HG03039 (cell line): ENCODE data around the gene PHLDB1.
"Not testable (repeated sequence)": the region's sequence is repeated elsewhere in the genome, so short reads cannot be mapped to it uniquely, and the experiment has no call there.

Source experiments
- ATAC-seq: cut with Tn5 transposase; IDR thresholded peaks from one replicate; pipeline ENCODE4 v1.9.1; 2021; ENCODE audit warnings: mild to moderate bottlenecking, moderate library complexity; ENCODE audit not compliant: unreplicated experiment

The PHLDB1 gene

DNA sequence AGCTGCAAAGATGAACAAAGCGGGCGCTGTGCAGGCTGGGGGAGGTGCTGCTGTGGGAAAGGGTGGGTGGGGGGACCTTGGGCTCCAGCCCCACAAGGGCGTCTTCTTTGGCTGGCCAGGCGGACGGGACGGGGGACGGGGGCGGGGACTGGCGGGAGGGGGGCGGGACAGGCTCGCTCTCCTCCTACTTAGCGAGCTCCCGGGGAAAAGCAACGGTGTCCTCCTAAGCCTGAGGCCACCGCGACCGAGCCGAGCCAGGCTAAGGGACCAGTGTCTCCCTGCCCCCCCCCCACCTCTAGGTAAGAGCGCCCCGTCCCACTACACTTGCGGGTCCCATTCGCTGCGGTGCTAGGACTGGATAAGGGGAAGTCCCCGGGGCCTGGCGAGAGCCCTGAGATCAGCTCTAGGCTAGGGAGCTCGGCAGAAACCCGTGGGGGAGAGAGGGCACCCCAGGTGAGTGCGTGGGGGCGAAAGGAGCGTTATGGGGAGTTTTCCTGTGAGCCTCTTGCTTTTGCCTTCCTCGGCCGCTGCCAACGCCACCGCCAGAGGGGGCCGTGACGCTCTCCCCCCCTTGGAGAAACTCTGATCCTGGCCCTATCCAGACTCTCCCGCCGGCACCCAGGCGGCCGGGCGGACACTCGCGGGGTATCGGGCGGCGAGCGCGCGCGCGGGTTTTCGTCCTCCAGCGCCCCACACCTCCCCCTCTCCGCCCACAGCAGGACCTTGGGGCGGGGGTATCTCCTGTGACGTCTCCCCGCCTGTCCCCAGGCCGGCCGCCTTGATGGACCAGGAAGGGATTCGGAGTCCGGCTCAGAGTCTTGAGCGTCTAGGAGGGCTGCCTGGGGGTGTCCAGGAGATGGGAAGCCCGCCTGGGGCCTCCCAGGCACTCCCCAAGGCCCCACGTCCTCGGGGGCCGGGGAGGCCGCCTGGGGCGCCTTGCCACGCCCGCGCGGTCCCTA, at the start of gene PHLDB1:
Gene PHLDB1, plus strand, starts transcription at position 215 of the 959 bp plus-strand sequence. CDS start 6,222 bp downstream, outside the sequence.
- ATAC-seq: no peak

DNA sequence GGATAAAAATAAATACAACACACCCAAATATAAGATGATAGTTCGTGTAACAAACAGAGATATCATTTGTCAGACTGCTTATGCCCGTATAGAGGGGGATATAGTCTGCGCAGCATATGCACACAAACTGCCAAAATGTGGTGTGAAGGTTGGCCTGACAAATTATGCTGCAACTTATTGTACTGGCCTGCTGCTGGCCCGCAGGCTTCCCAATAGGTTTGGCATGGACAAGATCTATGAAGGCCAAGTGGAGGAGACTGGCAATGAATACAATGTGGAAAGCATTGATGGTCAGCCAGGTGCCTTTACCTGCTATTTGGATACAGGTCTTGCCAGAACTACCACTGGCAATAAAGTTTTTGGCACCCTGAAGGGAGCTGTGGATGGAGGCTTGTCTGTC, 46.6 kb upstream of the PHLDB1 start:
- no peak for ATAC-seq

- no peak for ATAC-seq
Measured at GRCh38 chr11:118565051-118565450, 42.4 kb upstream of the PHLDB1 start.

DNA sequence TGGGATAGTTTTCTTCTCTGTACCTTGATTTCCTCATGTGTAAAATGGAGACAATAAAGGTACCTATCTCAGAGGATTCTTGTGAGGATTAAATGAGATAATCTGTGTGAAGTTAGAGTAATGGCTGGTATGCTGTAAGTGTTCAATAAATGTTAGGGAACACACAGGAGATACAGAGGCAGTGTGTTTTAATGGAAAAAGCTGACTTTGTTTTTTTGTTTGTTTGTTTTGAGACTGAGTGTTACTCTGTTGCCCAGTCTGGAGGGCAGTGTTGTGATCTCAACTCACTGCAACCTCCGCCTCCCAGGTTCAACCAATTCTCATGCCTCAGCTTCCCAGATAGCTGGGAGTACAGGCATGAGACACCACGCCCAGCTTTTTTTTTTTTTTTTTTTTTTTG, 37.7 kb upstream of the PHLDB1 start:
- no peak for ATAC-seq

GRCh38 chr11:118570787-118571186, 36.6 kb upstream of the PHLDB1 start:
- no peak for ATAC-seq

GRCh38 chr11:118571701-118572060, 35.7 kb upstream of the PHLDB1 start:
- ATAC-seq: not testable (repeated sequence)

DNA sequence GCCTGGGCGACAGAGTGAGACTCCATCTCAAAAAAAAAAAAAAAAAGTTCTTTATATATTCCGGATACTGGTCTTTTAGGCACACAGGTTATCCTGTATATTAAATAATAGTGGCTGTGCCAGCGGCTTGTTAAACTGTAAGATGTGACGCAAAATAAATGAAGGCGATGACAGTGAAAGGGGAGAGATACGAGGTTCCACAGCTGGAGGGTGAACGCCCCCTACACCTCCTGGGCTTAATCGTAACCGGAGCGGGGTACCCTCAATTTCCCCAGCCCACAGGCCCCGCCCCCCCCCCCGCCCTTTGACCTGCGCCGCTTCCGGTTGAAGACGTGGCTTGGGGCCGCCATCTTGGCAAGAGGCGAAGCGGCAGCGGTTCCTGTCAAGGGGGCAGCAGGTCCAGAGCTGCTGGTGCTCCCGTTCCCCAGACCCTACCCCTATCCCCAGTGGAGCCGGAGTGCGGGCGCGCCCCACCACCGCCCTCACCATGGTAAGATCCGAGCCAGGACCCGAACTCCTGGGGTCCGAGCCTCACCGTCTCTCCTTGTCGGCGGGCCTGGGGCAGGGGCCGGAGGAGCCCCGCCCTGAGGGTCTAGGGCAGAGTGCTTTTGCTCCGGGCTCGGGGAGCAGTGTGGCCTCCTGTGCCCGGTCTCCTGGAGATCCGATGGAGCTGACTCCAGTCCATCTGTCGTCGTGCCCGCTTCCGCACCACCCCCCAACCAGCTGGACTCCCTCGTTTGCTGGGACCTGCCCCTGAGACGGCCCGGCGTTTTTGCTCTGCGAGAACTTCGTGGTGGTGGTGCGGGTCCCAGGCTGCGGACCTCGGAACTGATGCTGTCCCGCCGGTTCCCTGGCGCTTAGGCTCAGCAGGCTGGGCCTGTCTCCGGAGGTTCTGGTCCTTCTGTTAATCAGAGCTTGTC, 35.1 kb upstream of the PHLDB1 start, which contains the start of gene ARCN1:
Gene ARCN1, plus strand, starts transcription at position 349 of the 920 bp plus-strand sequence. Its CDS starts 139 bp downstream, at position 488.
- ATAC-seq: peak; percentile 53

- ATAC-seq: peak; percentile 16
Measured at GRCh38 chr11:118572981-118573550, 34.3 kb upstream of the PHLDB1 start.

- no peak for ATAC-seq
Measured at GRCh38 chr11:118574636-118575035, 32.8 kb upstream of the PHLDB1 start.

DNA sequence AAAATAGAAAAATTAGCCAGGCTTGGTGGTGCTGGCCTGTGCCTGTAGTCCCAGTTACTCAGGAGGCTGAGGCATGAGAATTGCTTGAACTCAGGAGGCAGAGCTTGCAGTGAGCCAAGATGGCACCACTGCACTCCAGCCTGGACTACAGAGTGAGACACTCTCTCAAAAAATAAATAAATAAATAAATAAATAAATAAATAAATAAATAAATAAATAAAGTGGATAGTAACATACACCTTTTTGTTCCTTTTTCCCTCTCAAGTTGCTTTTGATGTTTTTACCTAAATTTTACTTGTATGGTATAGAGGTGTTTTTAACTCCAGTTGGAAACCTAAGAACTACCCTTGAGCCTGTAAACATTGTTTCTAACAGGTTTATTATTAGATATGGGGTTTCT, 29.4 kb upstream of the PHLDB1 start:
- not testable (repeated sequence) for ATAC-seq

DNA sequence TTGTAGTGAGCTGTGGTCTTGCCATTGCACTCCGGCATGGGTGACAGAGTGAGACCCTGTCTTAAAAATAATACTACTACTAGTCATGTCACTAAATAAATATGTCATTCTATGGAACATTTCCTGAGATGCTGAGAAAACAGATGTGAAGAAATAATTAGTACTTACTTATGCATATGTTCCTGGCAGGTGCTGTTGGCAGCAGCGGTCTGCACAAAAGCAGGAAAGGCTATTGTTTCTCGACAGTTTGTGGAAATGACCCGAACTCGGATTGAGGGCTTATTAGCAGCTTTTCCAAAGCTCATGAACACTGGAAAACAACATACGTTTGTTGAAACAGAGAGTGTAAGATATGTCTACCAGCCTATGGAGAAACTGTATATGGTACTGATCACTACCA, 26.4 kb upstream of the PHLDB1 start:
- ATAC-seq: no peak

GRCh38 chr11:118587952-118588351, 19.5 kb upstream of the PHLDB1 start:
- no peak for ATAC-seq

GRCh38 chr11:118592616-118593367, 14.6 kb upstream of the PHLDB1 start:
- no peak for ATAC-seq

DNA sequence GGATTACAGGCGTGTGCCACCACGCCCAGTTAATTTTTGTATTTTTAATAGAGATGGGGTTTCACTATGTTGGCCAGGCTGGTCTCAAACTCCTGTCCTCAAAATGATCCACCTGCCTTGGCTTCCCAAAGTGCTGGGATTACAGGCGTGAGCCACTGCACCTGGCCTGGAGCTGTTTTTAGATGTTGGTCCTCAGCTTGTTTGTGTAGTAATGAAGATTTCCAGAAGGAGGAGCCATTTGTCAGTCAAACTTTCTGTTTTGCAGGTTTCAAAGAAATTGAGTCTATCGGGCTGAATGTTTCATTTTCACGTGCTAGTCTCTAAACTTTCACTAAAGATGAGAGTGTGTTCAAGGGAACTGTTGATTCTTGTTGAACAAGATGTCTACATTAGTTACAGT, 12.4 kb upstream of the PHLDB1 start:
- ATAC-seq: not testable (repeated sequence)

DNA sequence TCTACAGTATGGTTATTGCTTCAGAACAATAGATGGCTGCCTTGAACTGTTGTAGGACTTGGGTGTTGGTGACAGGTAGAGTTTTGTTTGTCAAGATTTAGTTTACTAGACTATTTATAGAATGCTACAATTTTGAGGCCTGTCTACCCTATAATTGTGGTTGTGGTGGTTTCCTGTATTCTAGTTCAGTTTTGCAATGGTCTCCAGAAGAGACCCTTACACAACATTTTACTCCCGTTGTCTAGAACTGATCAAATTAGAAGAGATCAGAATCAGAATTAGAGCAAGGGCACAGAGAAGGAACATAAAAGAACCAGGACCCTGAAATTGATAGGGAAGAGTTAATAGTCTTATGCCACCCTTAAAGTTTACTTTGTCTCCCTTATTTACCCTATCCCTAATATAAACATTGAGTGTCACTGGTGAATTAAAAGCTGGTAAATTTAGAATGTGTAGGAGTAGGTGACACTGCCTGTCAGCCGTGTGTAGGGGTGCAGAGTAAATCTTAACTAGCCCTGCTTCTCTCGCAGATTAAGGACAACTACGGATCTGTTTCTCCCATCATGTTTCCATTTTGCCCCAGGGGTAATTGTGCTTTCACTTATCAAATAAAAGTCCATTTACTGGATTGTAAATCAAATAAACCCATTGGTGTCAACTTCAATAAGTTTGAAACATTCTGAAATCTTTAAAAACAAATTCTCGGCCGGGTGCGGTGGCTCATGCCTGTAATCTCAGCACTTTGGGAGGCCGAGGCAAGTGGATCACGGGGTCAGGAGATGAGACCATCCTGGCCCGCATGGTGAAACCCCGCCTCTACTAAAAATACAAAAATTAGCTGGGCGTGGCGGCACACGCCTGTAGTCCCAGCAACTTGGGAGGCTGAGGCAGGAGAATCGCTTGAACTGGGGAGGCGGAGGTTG, 10.9 kb upstream of the PHLDB1 start:
- ATAC-seq: no peak

DNA sequence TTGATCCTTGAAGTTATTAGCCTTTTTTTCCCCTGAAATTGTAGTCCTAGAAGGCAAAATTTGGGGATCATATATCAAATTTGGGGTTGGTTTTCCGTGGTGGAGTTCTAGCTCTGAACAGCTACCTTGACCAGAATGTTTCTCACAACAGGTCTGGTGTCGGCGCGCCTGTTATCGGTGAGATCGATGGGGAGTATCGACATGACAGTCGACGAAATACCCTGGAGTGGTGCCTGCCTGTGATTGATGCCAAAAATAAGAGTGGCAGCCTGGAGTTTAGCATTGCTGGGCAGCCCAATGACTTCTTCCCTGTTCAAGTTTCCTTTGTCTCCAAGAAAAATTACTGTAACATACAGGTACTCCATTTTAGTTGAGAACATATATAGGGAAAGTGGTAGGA, 9.9 kb upstream of the PHLDB1 start:
- no peak for ATAC-seq

- ATAC-seq: no peak
Measured at GRCh38 chr11:118602331-118602730, 5.1 kb upstream of the PHLDB1 start.

- not testable (repeated sequence) for ATAC-seq
Measured at GRCh38 chr11:118603709-118604108, 3.7 kb upstream of the PHLDB1 start.

GRCh38 chr11:118604566-118604965, 2.8 kb upstream of the PHLDB1 start:
- ATAC-seq: no peak
